NB4 (cell line): ENCODE data around the gene PSORS1C2.

Experiments
- DNase-seq: peaks from one replicate; pipeline ENCODE4 v3.0.0; 2010; ENCODE audit warnings: low read depth
- H3K4me3 ChIP-seq: one replicate; pipeline ENCODE4 v1.5.1; 2011; ENCODE audit warnings: mild to moderate bottlenecking, low read depth, low read length, moderate library complexity
- CTCF ChIP-seq: IDR thresholded peaks from one replicate; pipeline ENCODE4 v1.5.1; 2012; ENCODE audit warnings: low read depth, low read length
- MAX ChIP-seq: IDR thresholded peaks from 2 replicates; pipeline ENCODE4 v1.6.1; 2011; ENCODE audit warnings: low read depth, low read length
- MYC ChIP-seq: IDR thresholded peaks from 2 replicates; pipeline ENCODE4 v1.6.1; 2011; ENCODE audit warnings: low read depth, low read length
- POLR2A ChIP-seq: IDR thresholded peaks from 2 replicates; pipeline ENCODE4 v1.6.1; 2011; ENCODE audit warnings: mild to moderate bottlenecking; ENCODE audit not compliant: insufficient read length; ENCODE audit errors: extremely low read depth

Gene PSORS1C2

GRCh38 chr6:31090275-31090972 lies 48.4 kb downstream of the PSORS1C2 start:
- H3K4me3 ChIP-seq: no peak overlapping the region
- no peak for DNase-seq
- TF ChIP-seq CTCF (no peak), POLR2A (no peak), MYC (no peak), MAX (no peak)
